Stimulated activated memory B cell treated with anti-CD40 and anti-IgM and Interleukin-4, amounts not matched to agents 10 μg/mL and 1 μg/mL and 100 μg/mL, for 72 hours (primary cell): ENCODE measurements around the gene POMT1.

ENCODE experiments used
- ATAC-seq: fragments of 150-1000 bp; cut with Tn5 transposase; 2 replicates; pipeline ENCODE4 v1.10.0; 2021
- H3K27ac Mint-ChIP-seq: one replicate; pipeline ENCODE4 v1.8.0; 2022; ENCODE audit warnings: mild to moderate bottlenecking, mixed read lengths
- H3K27me3 Mint-ChIP-seq: one replicate; pipeline ENCODE4 v1.8.0; 2022; ENCODE audit warnings: mixed read lengths
- H3K36me3 Mint-ChIP-seq: one replicate; pipeline ENCODE4 v1.8.0; 2022; ENCODE audit warnings: mixed read lengths
- H3K4me1 Mint-ChIP-seq: one replicate; pipeline ENCODE4 v1.8.0; 2022; ENCODE audit warnings: mixed read lengths
- H3K4me3 Mint-ChIP-seq: one replicate; pipeline ENCODE4 v1.8.0; 2022; ENCODE audit warnings: mild to moderate bottlenecking, moderate library complexity, mixed read lengths
- H3K9me3 Mint-ChIP-seq: one replicate; pipeline ENCODE4 v1.8.0; 2022; ENCODE audit warnings: mixed read lengths

Gene POMT1

GRCh38 chr9:131483319-131484050, 19.2 kb upstream of the POMT1 start:
- peaks cover 1% of the 10 kb centered on the region for H3K4me1 Mint-ChIP-seq
- H3K27ac Mint-ChIP-seq, result no peak overlapping the region
- H3K36me3 Mint-ChIP-seq, result peaks cover 64% of the 10 kb centered on the region
- no peak for ATAC-seq
- no peaks in the 10 kb centered on the region for H3K27me3 Mint-ChIP-seq
- no peaks in the 10 kb centered on the region for H3K9me3 Mint-ChIP-seq
- no peak overlapping the region for H3K4me3 Mint-ChIP-seq

- H3K4me3 Mint-ChIP-seq, result no peak overlapping the region
- no peak overlapping the region for H3K27ac Mint-ChIP-seq
- no peaks in the 10 kb centered on the region for H3K27me3 Mint-ChIP-seq
- no peaks in the 10 kb centered on the region for H3K4me1 Mint-ChIP-seq
- no peak for ATAC-seq
- no peaks in the 10 kb centered on the region for H3K9me3 Mint-ChIP-seq
- H3K36me3 Mint-ChIP-seq, result peaks cover 67% of the 10 kb centered on the region
Observed at GRCh38 chr9:131484051-131484445, 18.7 kb upstream of the POMT1 start.

GRCh38 chr9:131484560-131485185, 18.0 kb upstream of the POMT1 start:
- Mint-ChIP-seq H3K9me3 (no peaks in the 10 kb centered on the region), H3K4me3 (no peak overlapping the region)

GRCh38 chr9:131485206-131485605, 17.5 kb upstream of the POMT1 start:
- no peaks in the 10 kb centered on the region for H3K9me3 Mint-ChIP-seq
- H3K27ac Mint-ChIP-seq, result no peak overlapping the region
- H3K27me3 Mint-ChIP-seq, result no peaks in the 10 kb centered on the region
- ATAC-seq, result no peak
- H3K4me1 Mint-ChIP-seq, result no peaks in the 10 kb centered on the region
- peaks cover 73% of the 10 kb centered on the region for H3K36me3 Mint-ChIP-seq
- no peak overlapping the region for H3K4me3 Mint-ChIP-seq

More at GRCh38 chr9:131484560-131485185, 18.0 kb upstream of the POMT1 start:
- ATAC-seq, result no peak
- no peak overlapping the region for H3K27ac Mint-ChIP-seq
- no peaks in the 10 kb centered on the region for H3K27me3 Mint-ChIP-seq
- H3K4me1 Mint-ChIP-seq, result no peaks in the 10 kb centered on the region
- peaks cover 68% of the 10 kb centered on the region for H3K36me3 Mint-ChIP-seq

GRCh38 chr9:131485728-131486422, 16.8 kb upstream of the POMT1 start:
- Mint-ChIP-seq H3K4me3 (no peak overlapping the region), H3K36me3 (peaks cover 80% of the 10 kb centered on the region), H3K4me1 (no peaks in the 10 kb centered on the region), H3K9me3 (no peaks in the 10 kb centered on the region), H3K27me3 (no peaks in the 10 kb centered on the region), H3K27ac (peak overlapping the region; percentile 23)
- no peak for ATAC-seq

DNA sequence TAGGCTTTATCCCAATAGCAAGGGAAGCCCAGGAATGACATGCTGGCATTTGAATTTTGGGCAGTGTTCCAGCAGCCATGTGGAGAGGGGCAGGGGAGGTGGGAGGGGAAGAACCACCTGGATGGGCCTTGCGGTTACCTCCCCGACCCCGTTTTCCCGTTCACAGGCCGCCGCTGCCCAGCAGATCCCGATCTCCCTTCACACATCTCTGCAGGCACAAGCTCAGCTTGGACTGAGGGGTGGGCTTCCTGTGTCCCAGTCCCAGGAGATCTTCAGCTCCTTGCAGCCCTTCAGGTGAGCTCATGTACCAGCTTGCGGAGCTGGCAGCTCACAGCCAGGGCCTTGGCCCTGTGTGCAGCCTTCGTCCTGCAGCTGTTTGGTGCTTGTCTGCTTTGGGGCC, 15.7 kb upstream of the POMT1 start:
- no peaks in the 10 kb centered on the region for H3K9me3 Mint-ChIP-seq
- no peak overlapping the region for H3K27ac Mint-ChIP-seq
- H3K36me3 Mint-ChIP-seq, result peaks cover 87% of the 10 kb centered on the region
- H3K4me1 Mint-ChIP-seq, result no peaks in the 10 kb centered on the region
- no peak for ATAC-seq
- H3K27me3 Mint-ChIP-seq, result no peaks in the 10 kb centered on the region
- H3K4me3 Mint-ChIP-seq, result no peak overlapping the region

GRCh38 chr9:131487621-131488031, 15.1 kb upstream of the POMT1 start:
- no peak for ATAC-seq
- H3K27ac Mint-ChIP-seq, result no peak overlapping the region
- H3K36me3 Mint-ChIP-seq, result peaks cover 87% of the 10 kb centered on the region
- no peaks in the 10 kb centered on the region for H3K9me3 Mint-ChIP-seq
- no peak overlapping the region for H3K4me3 Mint-ChIP-seq
- no peaks in the 10 kb centered on the region for H3K27me3 Mint-ChIP-seq
- no peaks in the 10 kb centered on the region for H3K4me1 Mint-ChIP-seq

GRCh38 chr9:131490514-131490913, 12.2 kb upstream of the POMT1 start:
- Mint-ChIP-seq H3K27me3 (no peaks in the 10 kb centered on the region), H3K27ac (no peak overlapping the region), H3K4me3 (no peak overlapping the region), H3K36me3 (peaks cover 89% of the 10 kb centered on the region), H3K4me1 (no peaks in the 10 kb centered on the region), H3K9me3 (no peaks in the 10 kb centered on the region)
- no peak for ATAC-seq

- H3K27ac Mint-ChIP-seq, result no peak overlapping the region
- peaks cover 93% of the 10 kb centered on the region for H3K36me3 Mint-ChIP-seq
Observed at GRCh38 chr9:131491001-131491710, 11.6 kb upstream of the POMT1 start.

DNA sequence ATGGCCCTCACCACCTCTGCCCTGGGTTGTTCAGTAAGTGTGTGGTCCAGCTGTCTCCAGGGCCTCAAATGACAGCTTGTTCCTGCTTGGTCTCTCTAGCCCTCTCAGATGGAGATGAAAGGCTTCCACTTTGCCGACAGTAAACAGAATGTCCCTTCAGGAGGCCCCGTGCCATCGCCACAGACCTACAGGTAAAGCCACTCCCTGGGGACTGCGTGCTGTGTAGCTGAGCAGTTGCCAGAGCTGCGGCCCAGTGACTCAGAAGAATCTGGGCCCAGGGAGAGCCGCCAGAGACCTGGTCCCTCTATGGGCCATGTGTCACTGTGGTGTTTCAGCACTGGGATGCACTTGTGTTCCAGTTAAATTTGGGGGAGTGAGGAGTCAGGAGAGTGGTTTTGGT, 10.6 kb upstream of the POMT1 start:
- no peak for ATAC-seq
- peaks cover 3% of the 10 kb centered on the region for H3K4me1 Mint-ChIP-seq
- H3K36me3 Mint-ChIP-seq, result peaks cover 91% of the 10 kb centered on the region
- H3K4me3 Mint-ChIP-seq, result no peak overlapping the region
- no peaks in the 10 kb centered on the region for H3K9me3 Mint-ChIP-seq
- H3K27ac Mint-ChIP-seq, result peak overlapping the region; percentile 31
- H3K27me3 Mint-ChIP-seq, result no peaks in the 10 kb centered on the region

More at GRCh38 chr9:131491001-131491710, 11.6 kb upstream of the POMT1 start:
- no peak for ATAC-seq
- no peaks in the 10 kb centered on the region for H3K27me3 Mint-ChIP-seq
- no peak overlapping the region for H3K4me3 Mint-ChIP-seq
- H3K9me3 Mint-ChIP-seq, result no peaks in the 10 kb centered on the region
- H3K4me1 Mint-ChIP-seq, result no peaks in the 10 kb centered on the region

- Mint-ChIP-seq H3K27me3 (no peaks in the 10 kb centered on the region), H3K36me3 (peaks cover 80% of the 10 kb centered on the region), H3K9me3 (no peaks in the 10 kb centered on the region), H3K4me3 (no peak overlapping the region), H3K27ac (no peak overlapping the region), H3K4me1 (peaks cover 7% of the 10 kb centered on the region)
- no peak for ATAC-seq
Observed at GRCh38 chr9:131494296-131494870, 8.3 kb upstream of the POMT1 start.

- H3K27me3 Mint-ChIP-seq, result no peaks in the 10 kb centered on the region
- H3K9me3 Mint-ChIP-seq, result no peaks in the 10 kb centered on the region
- H3K27ac Mint-ChIP-seq, result no peak overlapping the region
- peaks cover 19% of the 10 kb centered on the region for H3K4me1 Mint-ChIP-seq
- H3K36me3 Mint-ChIP-seq, result peaks cover 72% of the 10 kb centered on the region
- no peak overlapping the region for H3K4me3 Mint-ChIP-seq
- no peak for ATAC-seq
Observed at GRCh38 chr9:131495785-131496184, 6.9 kb upstream of the POMT1 start.

GRCh38 chr9:131496844-131497405, 5.8 kb upstream of the POMT1 start:
- ATAC-seq, result no peak
- H3K4me1 Mint-ChIP-seq, result peaks cover 29% of the 10 kb centered on the region
- H3K27me3 Mint-ChIP-seq, result no peaks in the 10 kb centered on the region
- peak overlapping the region; percentile 46 for H3K27ac Mint-ChIP-seq
- H3K9me3 Mint-ChIP-seq, result no peaks in the 10 kb centered on the region
- H3K4me3 Mint-ChIP-seq, result no peak overlapping the region
- H3K36me3 Mint-ChIP-seq, result peaks cover 61% of the 10 kb centered on the region

DNA sequence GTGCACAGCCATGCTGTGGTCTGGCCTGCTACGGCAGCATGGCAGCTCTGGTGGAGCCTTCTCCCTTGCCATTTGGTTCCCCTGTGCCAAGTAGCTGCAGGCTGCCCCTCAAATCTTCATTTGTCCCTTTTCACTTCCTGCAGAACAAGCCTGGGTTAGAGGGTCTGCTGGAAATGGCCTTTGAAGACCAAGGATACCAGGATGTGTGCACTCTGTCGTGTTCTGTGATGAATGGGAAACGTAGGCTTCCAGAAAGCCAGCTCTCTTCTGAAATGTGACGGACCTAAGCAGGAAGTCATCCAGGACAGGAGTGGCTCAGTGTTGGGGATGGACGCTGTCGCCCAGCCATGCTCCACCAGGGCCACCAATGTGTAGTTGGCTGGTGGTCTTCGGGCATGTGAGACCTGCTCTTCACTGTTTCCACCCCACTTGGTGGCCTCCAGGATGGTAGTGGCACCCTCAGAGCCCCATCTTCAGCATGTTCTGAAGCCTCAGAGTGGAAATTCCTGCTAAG, 3.4 kb upstream of the POMT1 start:
- Mint-ChIP-seq H3K36me3 (peaks cover 40% of the 10 kb centered on the region), H3K4me3 (no peak overlapping the region), H3K4me1 (peaks cover 42% of the 10 kb centered on the region), H3K27me3 (no peaks in the 10 kb centered on the region), H3K9me3 (no peaks in the 10 kb centered on the region), H3K27ac (no peak overlapping the region)
- ATAC-seq, result no peak
